A549 (cell line): ENCODE data around the gene INSL4. TPM values are rescaled to one million over a fixed set of nuclear protein-coding genes. Genes with fewer than 3 reads are reported as not detected.

Experiments used
- ATAC-seq, 2 experiments: fragments of 200-7000 bp in 1 of 2; fragments of >200 bp in 1 of 2; cut with Nextera tagmentation in 1 of 2; cut with Tn5 transposase in 1 of 2; 3 replicates each; pipeline versions ENCODE4 v1.8.0 to v1.9.1; 2018 to 2020; ENCODE audit warnings: mild to moderate bottlenecking in 1 of 2, moderate library complexity in 1 of 2
- CTCF ChIA-PET: fragments of 300-600 bp; sonication (Branson Sonifier 250); formaldehyde crosslinking; extraction: SDS; loops from one replicate; lab custom pipeline; 2021; ENCODE audit warnings: antibody characterized with exemption, inconsistent platforms; lab: Yijun Ruan, JAX
- POLR2A ChIA-PET: fragments of 350-600 bp; formaldehyde crosslinking; extraction: SDS; loops from one replicate; lab custom pipeline; 2021; ENCODE audit warnings: antibody characterized with exemption, inconsistent platforms; lab: Yijun Ruan, JAX
- DNase-seq, 2 experiments: peaks; one replicate each; pipeline versions ENCODE4 v3.0.0 to v3.0.0-alpha.2; 2011 to 2016; ENCODE audit warnings: low read depth in 1 of 2, low spot score in 1 of 2
- FAIRE-seq: peaks from 2 replicates; lab custom pipeline; 2011; peaks lifted over from hg19 to GRCh38; lab: Jason Lieb, UNC
- H3K27ac ChIP-seq, 2 experiments: fragments of >200 bp; sonication (Bioruptor Twin); formaldehyde crosslinking; 3 replicates each; pipeline ENCODE4 v1.5.1; 2016 to 2017
- H3K4me1 ChIP-seq: fragments of >200 bp; sonication (Bioruptor Twin); formaldehyde crosslinking; 3 replicates; pipeline ENCODE4 v1.6.1; 2016
- H3K4me2 ChIP-seq: fragments of >200 bp; sonication (Bioruptor Twin); formaldehyde crosslinking; 3 replicates; pipeline ENCODE4 v1.6.1; 2016
- H3K4me3 ChIP-seq: fragments of >200 bp; sonication (Bioruptor Twin); formaldehyde crosslinking; 3 replicates; pipeline ENCODE4 v1.5.1; 2016
- H3K9me3 ChIP-seq: fragments of >200 bp; sonication (Bioruptor Twin); formaldehyde crosslinking; 3 replicates; pipeline ENCODE4 v1.6.1; 2016
- CBX8 ChIP-seq: fragments of 200-600 bp; sonication (generic); IDR thresholded peaks from 2 replicates; pipeline ENCODE4 v1.6.1; 2016
- CEBPB ChIP-seq, 2 experiments: fragments of >200 bp in 1 of 2; sonication (Bioruptor Twin) in 1 of 2; formaldehyde crosslinking in 1 of 2; IDR thresholded peaks; 2 replicates each; pipeline ENCODE4 v1.6.1; 2012 to 2016
- CHD2 ChIP-seq: fragments of 150-350 bp; IDR thresholded peaks from 2 replicates; pipeline ENCODE4 v1.6.1; 2014; ENCODE audit warnings: low read length; ENCODE audit not compliant: partially characterized antibody
- EHF ChIP-seq: fragments of 250-450 bp; sonication (Bioruptor Pico); IDR thresholded peaks from 2 replicates; pipeline ENCODE4 v1.5.0; 2020; ENCODE audit warnings: mild to moderate bottlenecking
- EP300 ChIP-seq, 2 experiments: fragments of >200 bp; sonication (Bioruptor Twin); formaldehyde crosslinking; IDR thresholded peaks; 2 replicates in 1 of 2; 3 replicates in 1 of 2; pipeline ENCODE4 v1.6.1; 2016 to 2017
- FOSL2 ChIP-seq, 2 experiments: fragments of 450-650 bp in 1 of 2; fragments of >200 bp in 1 of 2; sonication (Bioruptor Twin) in 1 of 2; formaldehyde crosslinking; IDR thresholded peaks; 2 replicates each; pipeline versions ENCODE4 v1.5.0 to v1.6.1; 2016 to 2020; ENCODE audit warnings: mild to moderate bottlenecking in 1 of 2, moderate library complexity in 1 of 2
- FOXS1 ChIP-seq: fragments of 250-450 bp; sonication (Bioruptor Pico); IDR thresholded peaks from 2 replicates; pipeline ENCODE4 v1.5.0; 2020; ENCODE audit warnings: mild to moderate bottlenecking, moderate library complexity
- GATA3 ChIP-seq: IDR thresholded peaks from 2 replicates; pipeline ENCODE4 v1.6.1; 2012; ENCODE audit warnings: borderline replicate concordance
- HES2 ChIP-seq: fragments of >200 bp; sonication (Bioruptor Twin); formaldehyde crosslinking; IDR thresholded peaks from 2 replicates; pipeline ENCODE4 v1.6.1; 2016
- HOXB13 ChIP-seq: fragments of 250-450 bp; sonication (Bioruptor Pico); IDR thresholded peaks from 2 replicates; pipeline ENCODE4 v1.5.0; 2020; ENCODE audit warnings: low read depth, mild to moderate bottlenecking, moderate library complexity
- HOXB5 ChIP-seq: fragments of 250-450 bp; sonication (Bioruptor Pico); IDR thresholded peaks from 2 replicates; pipeline ENCODE4 v1.5.0; 2020; ENCODE audit warnings: mild to moderate bottlenecking, moderate library complexity
- JUN ChIP-seq, 2 experiments: fragments of >200 bp; sonication (Bioruptor Twin); formaldehyde crosslinking; IDR thresholded peaks; 2 replicates in 1 of 2; 3 replicates in 1 of 2; pipeline ENCODE4 v1.6.1; 2016 to 2017
- JUNB ChIP-seq: fragments of >200 bp; sonication (Bioruptor Twin); formaldehyde crosslinking; IDR thresholded peaks from 2 replicates; pipeline ENCODE4 v1.6.1; 2016
- MAZ ChIP-seq: fragments of 150-350 bp; IDR thresholded peaks from 2 replicates; pipeline ENCODE4 v1.6.1; 2014; ENCODE audit warnings: antibody characterized with exemption, low read depth, low read length, borderline replicate concordance
- POLR2A ChIP-seq: IDR thresholded peaks from 2 replicates; pipeline ENCODE4 v1.6.1; 2012; ENCODE audit warnings: mild to moderate bottlenecking, low read length
- POLR2AphosphoS2 ChIP-seq: conservative IDR thresholded peaks from 2 replicates; pipeline ENCODE4 v1.6.1; 2012; ENCODE audit warnings: low read length, improper control_type of control experiment, inconsistent platforms
- RAD21 ChIP-seq, 2 experiments: fragments of >200 bp in 1 of 2; sonication (Bioruptor Twin) in 1 of 2; formaldehyde crosslinking in 1 of 2; IDR thresholded peaks in 1 of 2; conservative IDR thresholded peaks in 1 of 2; 2 replicates in 1 of 2; 3 replicates in 1 of 2; pipeline ENCODE4 v1.6.1; 2012 to 2018; ENCODE audit warnings: inconsistent platforms in 1 of 2
- RCOR1 ChIP-seq: fragments of 150-350 bp; IDR thresholded peaks from 2 replicates; pipeline ENCODE4 v1.6.1; 2014; ENCODE audit warnings: antibody characterized with exemption, low read length, low read depth
- RFX5 ChIP-seq: fragments of 450-650 bp; IDR thresholded peaks from 2 replicates; pipeline ENCODE4 v1.7.1; 2014; ENCODE audit warnings: antibody characterized with exemption, mild to moderate bottlenecking, moderate library complexity
- USF2 ChIP-seq: fragments of 450-650 bp; IDR thresholded peaks from 2 replicates; pipeline ENCODE4 v1.6.1; 2014; ENCODE audit warnings: antibody characterized with exemption
- ZC3H11A ChIP-seq: fragments of 450-650 bp; IDR thresholded peaks from 2 replicates; pipeline ENCODE4 v1.6.1; 2014; ENCODE audit warnings: antibody characterized with exemption, mild to moderate bottlenecking
- ZSCAN20 ChIP-seq: fragments of 250-450 bp; sonication (Bioruptor Pico); IDR thresholded peaks from 2 replicates; pipeline ENCODE4 v1.8.0; 2022; ENCODE audit warnings: mild to moderate bottlenecking, moderate library complexity
- WGBS: methylation state at CpG from one replicate; pipeline ENCODE4 v1.1.6; 2017; ENCODE audit errors: missing lambda C conversion rate; 5-methylcytosine and 5-hydroxymethylcytosine counted together
- polyA minus RNA-seq: library from RNA; depleted of rRNA, polyadenylated mRNA; stranded (reverse); fragments of >200 nt; gene quantifications from 2 replicates; pipeline ENCODE4 v1.2.3, GENCODE V29; 2011; rRNA and poly(A)+ RNA removed
- polyA plus RNA-seq, 4 experiments: library from polyadenylated mRNA; depleted of rRNA in 3 of 4; stranded (reverse); fragments of >200 nt; fragmentation: RNase III in 1 of 4; extraction: RNeasy Plus Mini Kit Qiagen cat#74134 plus additional on column Dnase treatment in 1 of 4; gene quantifications; 2 replicates in 3 of 4; 3 replicates in 1 of 4; pipeline ENCODE4 v1.2.3, GENCODE V29; 2011 to 2017
- TF ChIP-seq, protein P1 (sequence below): IDR thresholded peaks from 2 replicates; pipeline ENCODE4 v1.6.1; 2012
- TF ChIP-seq, protein P2 (sequence below): fragments of 200-600 bp; sonication (generic); IDR thresholded peaks from 2 replicates; pipeline ENCODE4 v1.6.1; 2016; ENCODE audit warnings: antibody characterized with exemption, mild to moderate bottlenecking, moderate library complexity
- TF ChIP-seq, protein P3 (sequence below): IDR thresholded peaks from 2 replicates; pipeline ENCODE4 v1.6.1; 2012
- TF ChIP-seq, protein P4 (sequence below): fragments of >200 bp; sonication (Bioruptor Twin); formaldehyde crosslinking; IDR thresholded peaks from 3 replicates; pipeline ENCODE4 v1.6.1; 2016

The INSL4 gene
- polyA plus RNA-seq (2011; rRNA removed): 54.0 and 77.5 TPM in 2 replicates
- 11.3 and 12.9 TPM in 2 replicates for polyA plus RNA-seq (2012; cell fraction: cytosol; rRNA removed)
- 7.0 and 9.8 TPM in 2 replicates for polyA plus RNA-seq (2012; cell fraction: nucleus; rRNA removed)
- polyA plus RNA-seq (2017; fragmentation: RNase III; extraction: RNeasy Plus Mini Kit Qiagen cat#74134 plus additional on column Dnase treatment): 8.6 to 12.1 TPM (median 11.5 TPM) in 3 replicates
- 16.8 and 18.1 TPM in 2 replicates for polyA minus RNA-seq

DNA sequence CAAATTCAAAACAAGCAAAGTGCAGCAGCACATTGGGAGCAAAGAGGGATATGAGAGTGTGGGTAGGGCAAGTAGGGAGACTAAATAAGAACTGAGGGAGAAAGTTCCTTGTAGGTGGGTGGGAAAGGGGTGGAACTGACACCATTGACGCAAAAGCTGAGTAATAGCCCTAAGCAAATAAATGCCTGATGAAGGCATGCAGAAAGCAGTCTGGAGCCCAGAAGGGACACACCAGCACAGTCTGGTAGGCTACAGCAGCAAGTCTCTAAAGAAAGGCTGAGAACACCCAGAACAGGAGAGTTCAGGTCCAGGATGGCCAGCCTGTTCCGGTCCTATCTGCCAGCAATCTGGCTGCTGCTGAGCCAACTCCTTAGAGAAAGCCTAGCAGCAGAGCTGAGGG is at the start of gene INSL4:
Gene INSL4 (plus strand): TSS at position 208 of the 400 bp plus-strand sequence. CDS start 105 bp downstream, at position 313.
- FAIRE-seq (peak; percentile 85), ATAC-seq (peak; percentile 97 to 98), DNase-seq (peak; percentile 58 to 93)
- no peaks in the 10 kb centered on the region for H3K9me3 ChIP-seq
- TF ChIP-seq CEBPB (IDR thresholded peaks at IDR 0.05) (0 out of 4 replicates have a peak, but pooled peaks of 1 of the 2 experiments have one; percentile 10), ZSCAN20 (CRISPR knock-in tag) (no peak), JUNB (no peak), RAD21 (conservative IDR thresholded peaks at IDR 0.05 in 1 of 2, IDR thresholded peaks at IDR 0.05 in 1 of 2) (0 out of 5 replicates have a peak, but pooled peaks of 1 of the 2 experiments have one; percentile 8), EP300 (IDR thresholded peaks at IDR 0.05) (peak in 1 of 2 experiments; percentile 48; a peak in 2 of 5 replicates), HES2 (no peak), HOXB5 (CRISPR knock-in tag) (0 out of 2 replicates have a peak, but pooled peaks have one; percentile 11), RCOR1 (no peak), GATA3 (peak; percentile 57; the same call in 1 of the 2 replicates), POLR2A (peak; percentile 76), CBX8 (no peak), FOXS1 (CRISPR knock-in tag) (no peak), JUN (IDR thresholded peaks at IDR 0.05) (peak; percentile 40 to 72; a peak in 3 of 5 replicates), FOSL2 (IDR thresholded peaks at IDR 0.05) (peak; percentile 36; the same call in 1 of the 2 replicates), FOSL2 (CRISPR knock-in tag; IDR thresholded peaks at IDR 0.05) (peak; percentile 73)
- TF ChIP-seq, protein P1, sequence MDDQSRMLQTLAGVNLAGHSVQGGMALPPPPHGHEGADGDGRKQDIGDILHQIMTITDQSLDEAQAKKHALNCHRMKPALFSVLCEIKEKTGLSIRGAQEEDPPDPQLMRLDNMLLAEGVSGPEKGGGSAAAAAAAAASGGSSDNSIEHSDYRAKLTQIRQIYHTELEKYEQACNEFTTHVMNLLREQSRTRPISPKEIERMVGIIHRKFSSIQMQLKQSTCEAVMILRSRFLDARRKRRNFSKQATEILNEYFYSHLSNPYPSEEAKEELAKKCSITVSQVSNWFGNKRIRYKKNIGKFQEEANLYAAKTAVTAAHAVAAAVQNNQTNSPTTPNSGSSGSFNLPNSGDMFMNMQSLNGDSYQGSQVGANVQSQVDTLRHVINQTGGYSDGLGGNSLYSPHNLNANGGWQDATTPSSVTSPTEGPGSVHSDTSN: 0 out of 2 replicates have a peak, but pooled peaks have one; percentile 21
- TF ChIP-seq, protein P2, sequence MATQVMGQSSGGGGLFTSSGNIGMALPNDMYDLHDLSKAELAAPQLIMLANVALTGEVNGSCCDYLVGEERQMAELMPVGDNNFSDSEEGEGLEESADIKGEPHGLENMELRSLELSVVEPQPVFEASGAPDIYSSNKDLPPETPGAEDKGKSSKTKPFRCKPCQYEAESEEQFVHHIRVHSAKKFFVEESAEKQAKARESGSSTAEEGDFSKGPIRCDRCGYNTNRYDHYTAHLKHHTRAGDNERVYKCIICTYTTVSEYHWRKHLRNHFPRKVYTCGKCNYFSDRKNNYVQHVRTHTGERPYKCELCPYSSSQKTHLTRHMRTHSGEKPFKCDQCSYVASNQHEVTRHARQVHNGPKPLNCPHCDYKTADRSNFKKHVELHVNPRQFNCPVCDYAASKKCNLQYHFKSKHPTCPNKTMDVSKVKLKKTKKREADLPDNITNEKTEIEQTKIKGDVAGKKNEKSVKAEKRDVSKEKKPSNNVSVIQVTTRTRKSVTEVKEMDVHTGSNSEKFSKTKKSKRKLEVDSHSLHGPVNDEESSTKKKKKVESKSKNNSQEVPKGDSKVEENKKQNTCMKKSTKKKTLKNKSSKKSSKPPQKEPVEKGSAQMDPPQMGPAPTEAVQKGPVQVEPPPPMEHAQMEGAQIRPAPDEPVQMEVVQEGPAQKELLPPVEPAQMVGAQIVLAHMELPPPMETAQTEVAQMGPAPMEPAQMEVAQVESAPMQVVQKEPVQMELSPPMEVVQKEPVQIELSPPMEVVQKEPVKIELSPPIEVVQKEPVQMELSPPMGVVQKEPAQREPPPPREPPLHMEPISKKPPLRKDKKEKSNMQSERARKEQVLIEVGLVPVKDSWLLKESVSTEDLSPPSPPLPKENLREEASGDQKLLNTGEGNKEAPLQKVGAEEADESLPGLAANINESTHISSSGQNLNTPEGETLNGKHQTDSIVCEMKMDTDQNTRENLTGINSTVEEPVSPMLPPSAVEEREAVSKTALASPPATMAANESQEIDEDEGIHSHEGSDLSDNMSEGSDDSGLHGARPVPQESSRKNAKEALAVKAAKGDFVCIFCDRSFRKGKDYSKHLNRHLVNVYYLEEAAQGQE: no peak
- TF ChIP-seq, protein P3, sequence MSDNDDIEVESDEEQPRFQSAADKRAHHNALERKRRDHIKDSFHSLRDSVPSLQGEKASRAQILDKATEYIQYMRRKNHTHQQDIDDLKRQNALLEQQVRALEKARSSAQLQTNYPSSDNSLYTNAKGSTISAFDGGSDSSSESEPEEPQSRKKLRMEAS: peak; percentile 62
- TF ChIP-seq, protein P4, sequence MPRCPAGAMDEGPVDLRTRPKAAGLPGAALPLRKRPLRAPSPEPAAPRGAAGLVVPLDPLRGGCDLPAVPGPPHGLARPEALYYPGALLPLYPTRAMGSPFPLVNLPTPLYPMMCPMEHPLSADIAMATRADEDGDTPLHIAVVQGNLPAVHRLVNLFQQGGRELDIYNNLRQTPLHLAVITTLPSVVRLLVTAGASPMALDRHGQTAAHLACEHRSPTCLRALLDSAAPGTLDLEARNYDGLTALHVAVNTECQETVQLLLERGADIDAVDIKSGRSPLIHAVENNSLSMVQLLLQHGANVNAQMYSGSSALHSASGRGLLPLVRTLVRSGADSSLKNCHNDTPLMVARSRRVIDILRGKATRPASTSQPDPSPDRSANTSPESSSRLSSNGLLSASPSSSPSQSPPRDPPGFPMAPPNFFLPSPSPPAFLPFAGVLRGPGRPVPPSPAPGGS: peak; percentile 87
- CTCF ChIA-PET: interaction anchor here (0.9 to 1.7 kb wide), 3 partner anchors 18 to 359 kb away, joined by 3 to 6 read pairs (median 4); no protein-coding TSS in a partner anchor
- H3K27ac ChIP-seq: peak within 1 kb of the TSS; percentile 78 to 89
- WGBS: 0% methylated on average over 2 of the region's 2 CpGs
- POLR2A ChIA-PET: interaction anchor here (1.0 to 2.2 kb wide), 2 partner anchors 32 to 206 kb away, joined by 3 to 13 read pairs; partner anchors contain the start of gene PLGRKT
- peak within 1 kb of the TSS; percentile 37 for H3K4me3 ChIP-seq
- peaks cover 22% of the 10 kb centered on the region for H3K4me1 ChIP-seq
- H3K4me2 ChIP-seq: peak within 1 kb of the TSS; percentile 86

DNA sequence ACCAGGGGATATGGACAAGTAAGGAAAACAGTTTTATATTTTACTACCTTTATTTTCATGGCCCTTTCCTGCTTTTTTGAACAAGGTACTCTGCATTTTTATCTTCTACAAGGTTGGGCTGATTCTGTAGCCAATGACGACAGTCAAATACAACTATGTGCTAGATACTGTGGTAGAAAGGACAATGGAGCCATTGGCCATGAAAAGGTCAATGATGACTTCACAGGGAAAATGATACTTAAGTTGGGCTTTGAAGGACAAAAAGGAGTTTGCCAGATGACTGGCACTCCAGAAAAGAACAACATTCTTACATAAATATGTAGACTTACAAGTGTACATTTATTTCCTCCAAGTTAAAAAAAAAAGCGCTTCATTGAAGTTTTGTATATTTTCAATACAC is 46.4 kb upstream of the INSL4 start:
- ChIA-PET POLR2A (no interaction called here), CTCF (interaction anchor here (1.0 to 5.7 kb wide), 9 partner anchors 13 to 415 kb away, joined by 3 to 114 read pairs (median 32); partner anchors contain the start of gene PLGRKT)
- DNase-seq: no peak
- H3K4me1 ChIP-seq: no peaks in the 10 kb centered on the region
- ATAC-seq: no peak
- no peaks in the 10 kb centered on the region for H3K9me3 ChIP-seq
- WGBS: 98% methylated on average over 2 of the region's 2 CpGs
- no peak for FAIRE-seq
- no peak overlapping the region for H3K4me3 ChIP-seq
- no peak overlapping the region for H3K4me2 ChIP-seq
- no peak overlapping the region for H3K27ac ChIP-seq
- TF ChIP-seq RCOR1 (no peak), ZC3H11A (no peak), HOXB13 (CRISPR knock-in tag) (no peak), HES2 (no peak), EHF (CRISPR knock-in tag) (no peak), CHD2 (no peak), JUN (IDR thresholded peaks at IDR 0.05) (no peak), MAZ (no peak), USF2 (no peak), POLR2AphosphoS2 (no peak), JUNB (no peak), RFX5 (no peak), CBX8 (no peak)
- TF ChIP-seq, protein P3: no peak
